ENCODE data around the gene PACSIN2. TPM values are rescaled to one million over a fixed set of nuclear protein-coding genes. Genes with fewer than 3 reads are reported as not detected.

PACSIN2 gene
- total RNA-seq, 1 donor from 2014 or later: 95.5 TPM

GRCh38 chr22:42877158-42877557 is 137.8 kb downstream of the PACSIN2 start:
- Histone ChIP-seq H3K9me3 (no peaks in the 10 kb centered on the region), H3K4me3 (no peak overlapping the region), H3K4me1 (no peaks in the 10 kb centered on the region), H3K27me3 (no peaks in the 10 kb centered on the region), H3K36me3 (peaks cover 94 to 97% of the 10 kb centered on the region in 2 donors), H3K27ac (no peak overlapping the region)
- DNase-seq (ENCODE audit: low spot score in 2 of 2): no peak
- intact Hi-C loops (cut with DNase I): no loop called here
- no peak for TF ChIP-seq CTCF (IDR thresholded peaks at IDR 0.05)

GRCh38 chr22:42876041-42876440 is 138.9 kb downstream of the PACSIN2 start:
- Histone ChIP-seq H3K9me3 (no peaks in the 10 kb centered on the region), H3K4me1 (no peaks in the 10 kb centered on the region), H3K27ac (no peak overlapping the region), H3K36me3 (peaks cover 94 to 97% of the 10 kb centered on the region in 2 donors), H3K4me3 (no peak overlapping the region), H3K27me3 (no peaks in the 10 kb centered on the region)
- no peak for DNase-seq (ENCODE audit: low spot score in 2 of 2)
- TF ChIP-seq CTCF (IDR thresholded peaks at IDR 0.05): no peak
- intact Hi-C loops (cut with DNase I): no loop called here

GRCh38 chr22:42874010-42874409 is 140.9 kb downstream of the PACSIN2 start:
- Histone ChIP-seq H3K4me3 (no peak overlapping the region), H3K27me3 (no peaks in the 10 kb centered on the region), H3K4me1 (peaks cover 2 to 5% of the 10 kb centered on the region in 2 donors), H3K9me3 (no peaks in the 10 kb centered on the region), H3K27ac (no peak overlapping the region), H3K36me3 (peaks cover 84 to 89% of the 10 kb centered on the region in 2 donors)
- intact Hi-C loops (cut with DNase I): no loop called here
- TF ChIP-seq CTCF (IDR thresholded peaks at IDR 0.05): no peak
- DNase-seq (ENCODE audit: low spot score in 2 of 2): no peak

GRCh38 chr22:42873356-42873755 is 141.6 kb downstream of the PACSIN2 start:
- H3K4me1 ChIP-seq: peaks cover 8 to 10% of the 10 kb centered on the region in 2 donors
- intact Hi-C loops (cut with DNase I): no loop called here
- peaks cover 78 to 83% of the 10 kb centered on the region in 2 donors for H3K36me3 ChIP-seq
- no peak for TF ChIP-seq CTCF (IDR thresholded peaks at IDR 0.05)
- no peak overlapping the region for H3K27ac ChIP-seq
- no peak for DNase-seq (ENCODE audit: low spot score in 2 of 2)
- H3K4me3 ChIP-seq: no peak overlapping the region
- no peaks in the 10 kb centered on the region for H3K9me3 ChIP-seq
- H3K27me3 ChIP-seq: no peaks in the 10 kb centered on the region

GRCh38 chr22:42872821-42873220 is 142.1 kb downstream of the PACSIN2 start:
- intact Hi-C loops (cut with DNase I): no loop called here
- DNase-seq (ENCODE audit: low spot score in 2 of 2): no peak
- no peak for TF ChIP-seq CTCF (IDR thresholded peaks at IDR 0.05)
- no peak overlapping the region for H3K4me3 ChIP-seq
- peaks cover 10 to 12% of the 10 kb centered on the region in 2 donors for H3K4me1 ChIP-seq
- H3K36me3 ChIP-seq: peaks cover 72 to 77% of the 10 kb centered on the region in 2 donors
- H3K27me3 ChIP-seq: no peaks in the 10 kb centered on the region
- H3K9me3 ChIP-seq: no peaks in the 10 kb centered on the region
- H3K27ac ChIP-seq: no peak overlapping the region

Measured in ascending aorta (tissue), 2 donors.